HG03045 (cell line): ENCODE results near the gene COX4I1.

ENCODE experiments used
- ATAC-seq: cut with Tn5 transposase; IDR thresholded peaks from one replicate; pipeline ENCODE4 v1.9.1; 2021; ENCODE audit warnings: mild to moderate bottlenecking, moderate library complexity; ENCODE audit not compliant: unreplicated experiment

COX4I1 gene

GRCh38 chr16:85799497-85800320 lies at the start of gene COX4I1, which contains the start of gene EMC8:
Gene COX4I1, plus strand, starts transcription at chr16:85799695. Its CDS starts 1,511 bp downstream, at chr16:85801206.
Gene EMC8, minus strand, starts transcription at chr16:85799544. Its CDS starts 249 bp downstream, at chr16:85799295.
- peak; percentile 78 for ATAC-seq

GRCh38 chr16:85749771-85750145 lies 49.7 kb upstream of the COX4I1 start:
- no peak for ATAC-seq

- no peak for ATAC-seq
Measured at GRCh38 chr16:85750146-85750826, 49.2 kb upstream of the COX4I1 start.

- peak; percentile 39 for ATAC-seq
Measured at GRCh38 chr16:85750827-85751697, 48.4 kb upstream of the COX4I1 start, which contains the start of gene C16orf74. Gene C16orf74, minus strand, starts transcription at chr16:85751096. Its CDS starts 15,879 bp downstream, at chr16:85735217.

- no peak for ATAC-seq
Measured at GRCh38 chr16:85751698-85752501, 47.6 kb upstream of the COX4I1 start.

- ATAC-seq = no peak
Measured at GRCh38 chr16:85752511-85753420, 46.7 kb upstream of the COX4I1 start.

- ATAC-seq = no peak
Measured at GRCh38 chr16:85753559-85753958, 45.9 kb upstream of the COX4I1 start.

- no peak for ATAC-seq
Measured at GRCh38 chr16:85753976-85754375, 45.5 kb upstream of the COX4I1 start.

GRCh38 chr16:85754413-85754812 lies 45.1 kb upstream of the COX4I1 start:
- ATAC-seq = no peak

GRCh38 chr16:85755929-85756768 lies 43.3 kb upstream of the COX4I1 start:
- ATAC-seq = peak; percentile 47

GRCh38 chr16:85757341-85757822 lies 42.1 kb upstream of the COX4I1 start:
- no peak for ATAC-seq

- no peak for ATAC-seq
Measured at GRCh38 chr16:85759136-85759535, 40.4 kb upstream of the COX4I1 start.

GRCh38 chr16:85759631-85760419 lies 39.7 kb upstream of the COX4I1 start:
- ATAC-seq = no peak

- ATAC-seq = no peak
Measured at GRCh38 chr16:85761861-85762260, 37.6 kb upstream of the COX4I1 start.

- no peak for ATAC-seq
Measured at GRCh38 chr16:85762970-85763369, 36.5 kb upstream of the COX4I1 start.

GRCh38 chr16:85763616-85764015 lies 35.9 kb upstream of the COX4I1 start:
- no peak for ATAC-seq

- ATAC-seq = no peak
Measured at GRCh38 chr16:85765211-85765610, 34.3 kb upstream of the COX4I1 start.
